A673 (cell line): ENCODE data around the gene AKAP1. TPM values are rescaled to one million over a fixed set of nuclear protein-coding genes. Genes with fewer than 3 reads are reported as not detected.

Source experiments
- BruUV-seq: library from RNA; stranded (reverse); fragments of 400-500 nt; replicated peaks from 2 replicates; lab custom pipeline; 2021; lab: Mats Ljungman, UMichigan
- CTCF ChIA-PET: fragments of 300-600 bp; sonication (Branson Sonifier 250); formaldehyde crosslinking; loops from one replicate; lab custom pipeline; 2022; ENCODE audit warnings: antibody characterized with exemption; lab: Charles Lee
- POLR2A ChIA-PET: fragments of 300-600 bp; sonication (Branson Sonifier 250); formaldehyde crosslinking; loops from one replicate; lab custom pipeline; 2022; ENCODE audit warnings: antibody characterized with exemption; ENCODE audit not compliant: low non-redundant PET; lab: Charles Lee
- DNase-seq: peaks from one replicate; pipeline ENCODE4 v3.0.0-alpha.2; 2015; ENCODE audit warnings: low spot score
- H3K27ac ChIP-seq: fragments of 200-600 bp; sonication (generic); 2 replicates; pipeline ENCODE4 v1.5.1; 2016; ENCODE audit warnings: mixed run types, low read depth, mild to moderate bottlenecking, mixed read lengths, antibody characterized with exemption, low read length; ENCODE audit not compliant: poor library complexity, severe bottlenecking
- H3K27me3 ChIP-seq: fragments of 200-600 bp; sonication (generic); replicated peaks from 2 replicates; pipeline ENCODE4 v1.6.1; 2017; ENCODE audit warnings: mixed run types, low read depth, mild to moderate bottlenecking, mixed read lengths, antibody characterized with exemption, low read length; ENCODE audit not compliant: insufficient read depth, poor library complexity
- H3K36me3 ChIP-seq: fragments of 200-600 bp; sonication (generic); 2 replicates; pipeline ENCODE4 v1.6.1; 2016; ENCODE audit warnings: mixed run types, mild to moderate bottlenecking, mixed read lengths, antibody characterized with exemption, low read length; ENCODE audit not compliant: insufficient read depth, poor library complexity, severe bottlenecking
- H3K4me1 ChIP-seq: fragments of 200-600 bp; sonication (generic); 2 replicates; pipeline ENCODE4 v1.6.1; 2017; ENCODE audit warnings: mixed run types, mild to moderate bottlenecking, mixed read lengths, antibody characterized with exemption, low read length; ENCODE audit not compliant: insufficient read depth, poor library complexity, severe bottlenecking
- H3K4me3 ChIP-seq: fragments of 200-600 bp; sonication (generic); 2 replicates; pipeline ENCODE4 v1.5.1; 2016; ENCODE audit warnings: low read depth, mixed run types, mild to moderate bottlenecking, mixed read lengths, low read length; ENCODE audit not compliant: poor library complexity, severe bottlenecking
- H3K9me3 ChIP-seq: fragments of 200-600 bp; sonication (generic); 2 replicates; pipeline ENCODE4 v1.6.1; 2016; ENCODE audit warnings: mixed run types, low read depth, mild to moderate bottlenecking, mixed read lengths, antibody characterized with exemption, low read length; ENCODE audit not compliant: poor library complexity, severe bottlenecking
- EZH2 ChIP-seq: fragments of 200-600 bp; sonication (generic); IDR thresholded peaks from 2 replicates; pipeline ENCODE4 v1.6.1; 2017; ENCODE audit warnings: borderline replicate concordance, low read depth, mild to moderate bottlenecking, mixed read lengths, antibody characterized with exemption, low read length; ENCODE audit not compliant: poor library complexity, severe bottlenecking
- intact Hi-C: fragments of 100-400 bp; cut with micrococcal nuclease; formaldehyde crosslinking; loops from one replicate; pipeline ENCODE4 v1.10.0; 2022; ENCODE audit not compliant: unreplicated experiment
- total RNA-seq: library from RNA; stranded (reverse); gene quantifications from 2 replicates; pipeline ENCODE4 v1.2.3, GENCODE V29; 2021
- TF ChIP-seq, protein P1 (sequence below): fragments of 300-800, 200-600 bp; sonication (generic); conservative IDR thresholded peaks from 2 replicates; pipeline ENCODE4 v1.5.1; 2017; ENCODE audit warnings: low read depth, mild to moderate bottlenecking, antibody characterized with exemption, low read length, moderate library complexity, mixed read lengths

AKAP1 gene
- total RNA-seq, 1 experiment from 2014 or later, result 43.4 TPM

- ChIA-PET POLR2A (no interaction called here), CTCF (interaction anchor here (0.6 kb wide), 1 partner anchor 515 kb away, joined by 3 read pairs; no protein-coding TSS in a partner anchor)
- no peak for DNase-seq
- H3K4me1 ChIP-seq, result no peaks in the 10 kb centered on the region
- TF ChIP-seq, protein P1, sequence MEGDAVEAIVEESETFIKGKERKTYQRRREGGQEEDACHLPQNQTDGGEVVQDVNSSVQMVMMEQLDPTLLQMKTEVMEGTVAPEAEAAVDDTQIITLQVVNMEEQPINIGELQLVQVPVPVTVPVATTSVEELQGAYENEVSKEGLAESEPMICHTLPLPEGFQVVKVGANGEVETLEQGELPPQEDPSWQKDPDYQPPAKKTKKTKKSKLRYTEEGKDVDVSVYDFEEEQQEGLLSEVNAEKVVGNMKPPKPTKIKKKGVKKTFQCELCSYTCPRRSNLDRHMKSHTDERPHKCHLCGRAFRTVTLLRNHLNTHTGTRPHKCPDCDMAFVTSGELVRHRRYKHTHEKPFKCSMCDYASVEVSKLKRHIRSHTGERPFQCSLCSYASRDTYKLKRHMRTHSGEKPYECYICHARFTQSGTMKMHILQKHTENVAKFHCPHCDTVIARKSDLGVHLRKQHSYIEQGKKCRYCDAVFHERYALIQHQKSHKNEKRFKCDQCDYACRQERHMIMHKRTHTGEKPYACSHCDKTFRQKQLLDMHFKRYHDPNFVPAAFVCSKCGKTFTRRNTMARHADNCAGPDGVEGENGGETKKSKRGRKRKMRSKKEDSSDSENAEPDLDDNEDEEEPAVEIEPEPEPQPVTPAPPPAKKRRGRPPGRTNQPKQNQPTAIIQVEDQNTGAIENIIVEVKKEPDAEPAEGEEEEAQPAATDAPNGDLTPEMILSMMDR, result no peak
- no peaks in the 10 kb centered on the region for H3K36me3 ChIP-seq
- intact Hi-C loops, result no loop called here
- no TSS peak for BruUV-seq
- H3K27me3 ChIP-seq, result no peaks in the 10 kb centered on the region
- H3K9me3 ChIP-seq, result no peaks in the 10 kb centered on the region
- no peak overlapping the region for H3K27ac ChIP-seq
- no peak overlapping the region for H3K4me3 ChIP-seq
Measured at GRCh38 chr17:57154921-57155320, 69.9 kb downstream of the AKAP1 start.

DNA sequence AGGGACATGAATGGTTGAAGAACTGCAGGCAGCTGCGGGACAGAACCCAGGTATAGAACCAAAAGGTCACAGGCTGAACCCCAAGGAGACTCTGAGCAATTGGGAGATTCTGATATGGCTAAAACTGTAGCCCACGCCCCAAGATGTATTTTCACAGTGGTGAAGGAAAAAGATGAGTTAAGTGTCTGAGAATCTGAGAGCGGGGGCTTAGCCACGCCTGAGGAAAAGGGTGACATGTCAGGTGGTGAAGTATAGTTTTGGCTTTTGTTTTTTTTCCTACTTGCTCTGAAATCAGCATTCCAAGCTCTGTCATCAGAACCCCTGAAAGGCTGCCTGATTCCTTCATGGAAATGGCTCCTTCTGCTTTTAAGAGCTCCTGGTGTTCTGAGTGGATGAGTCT lies 73.3 kb downstream of the AKAP1 start:
- H3K9me3 ChIP-seq, result no peaks in the 10 kb centered on the region
- no peaks in the 10 kb centered on the region for H3K36me3 ChIP-seq
- intact Hi-C loops, result no loop called here
- TF ChIP-seq EZH2, result no peak
- TF ChIP-seq, protein P1, result no peak
- BruUV-seq, result no TSS peak
- no peak overlapping the region for H3K4me3 ChIP-seq
- POLR2A ChIA-PET, result no interaction called here
- H3K27ac ChIP-seq, result no peak overlapping the region
- H3K4me1 ChIP-seq, result no peaks in the 10 kb centered on the region
- CTCF ChIA-PET, result no interaction called here
- no peak for DNase-seq
- H3K27me3 ChIP-seq, result no peaks in the 10 kb centered on the region

DNA sequence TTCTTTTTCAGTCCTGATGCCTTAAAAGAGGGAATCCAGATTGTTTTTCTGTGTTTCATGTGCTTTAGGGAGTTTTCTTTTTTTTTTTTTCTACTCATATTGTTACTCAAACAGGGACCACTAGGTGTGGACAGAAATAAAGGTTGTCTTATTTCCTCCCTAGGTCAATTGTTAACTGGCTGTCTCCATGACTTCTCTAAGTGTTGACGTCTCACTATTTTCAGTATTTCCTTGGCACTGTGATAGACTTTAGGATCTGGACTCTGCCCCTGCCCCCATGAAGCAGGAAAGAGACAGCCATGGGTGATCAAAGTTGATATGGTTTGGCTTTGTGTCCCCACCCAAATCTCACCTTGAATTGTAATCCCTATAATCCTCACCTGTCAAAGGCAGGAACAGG lies 73.7 kb downstream of the AKAP1 start:
- TF ChIP-seq, protein P1, result no peak
- TF ChIP-seq EZH2, result no peak
- H3K27me3 ChIP-seq, result no peaks in the 10 kb centered on the region
- H3K27ac ChIP-seq, result no peak overlapping the region
- DNase-seq, result no peak
- H3K4me3 ChIP-seq, result no peak overlapping the region
- POLR2A ChIA-PET, result no interaction called here
- H3K9me3 ChIP-seq, result no peaks in the 10 kb centered on the region
- H3K36me3 ChIP-seq, result no peaks in the 10 kb centered on the region
- no TSS peak for BruUV-seq
- intact Hi-C loops, result no loop called here
- H3K4me1 ChIP-seq, result no peaks in the 10 kb centered on the region
- CTCF ChIA-PET, result no interaction called here
